ENCODE measurements around the gene FN1.
"Not testable (repeated sequence)": the region's sequence is repeated elsewhere in the genome, so short reads cannot be mapped to it uniquely, and the experiment has no call there.

Gene FN1

GRCh38 chr2:215324811-215325210, 111.1 kb downstream of the FN1 start:
- no peak for DNase-seq

GRCh38 chr2:215320679-215321078, 115.2 kb downstream of the FN1 start:
- DNase-seq, result no peak

GRCh38 chr2:215320102-215320501, 115.8 kb downstream of the FN1 start:
- DNase-seq, result no peak

- DNase-seq, result no peak
Observed at GRCh38 chr2:215319500-215319899, 116.4 kb downstream of the FN1 start.

- no peak for DNase-seq
Observed at GRCh38 chr2:215316336-215316735, 119.5 kb downstream of the FN1 start.

- DNase-seq, result no peak
Observed at GRCh38 chr2:215315301-215315700, 120.6 kb downstream of the FN1 start.

GRCh38 chr2:215314896-215315295, 121.0 kb downstream of the FN1 start:
- no peak for DNase-seq

GRCh38 chr2:215313255-215313613, 122.6 kb downstream of the FN1 start:
- no peak for DNase-seq

- peak; percentile 96 for DNase-seq
Observed at GRCh38 chr2:215311625-215312396, 124.1 kb downstream of the FN1 start, which contains the start of gene ATIC. Gene ATIC, plus strand, starts transcription at chr2:215312059. Its CDS starts 84 bp downstream, at chr2:215312143.

GRCh38 chr2:215311259-215311624, 124.6 kb downstream of the FN1 start:
- DNase-seq, result not testable (repeated sequence)
